BJ (cell line): Measurements from ENCODE around the gene RTN4RL2. TPM values are rescaled to one million over a fixed set of nuclear protein-coding genes. Genes with fewer than 3 reads are reported as not detected.

Experiments used
- CTCF ChIA-PET: fragments of 350-600 bp; formaldehyde crosslinking; extraction: SDS; loops from one replicate; lab custom pipeline; 2021; ENCODE audit warnings: antibody characterized with exemption, inconsistent platforms; lab: Yijun Ruan, JAX
- POLR2A ChIA-PET: fragments of 300-600 bp; sonication (Branson Sonifier 250); formaldehyde crosslinking; extraction: SDS; loops from one replicate; lab custom pipeline; 2021; ENCODE audit warnings: antibody characterized with exemption; lab: Charles Lee
- DNase-seq: peaks from one replicate; pipeline ENCODE4 v3.0.0-alpha.2; 2011; ENCODE audit warnings: low read depth
- H3K27me3 ChIP-seq: 2 replicates; pipeline ENCODE4 v1.6.0; 2011; ENCODE audit warnings: low read length; ENCODE audit not compliant: control insufficient read depth, insufficient read depth
- H3K36me3 ChIP-seq: 2 replicates; pipeline ENCODE4 v1.5.1; 2011; ENCODE audit warnings: low read length; ENCODE audit not compliant: control insufficient read depth, insufficient read depth
- H3K4me3 ChIP-seq: 2 replicates; pipeline ENCODE4 v1.5.1; 2011; ENCODE audit warnings: low read depth, mild to moderate bottlenecking, control low read depth, low read length
- polyA plus RNA-seq: library from polyadenylated mRNA; depleted of rRNA; stranded (reverse); fragments of >200 nt; gene quantifications from 2 replicates; pipeline ENCODE4 v1.2.3, GENCODE V29; 2011
- TF ChIP-seq, protein P1 (sequence below): IDR thresholded peaks from 2 replicates; pipeline ENCODE4 v1.5.1; 2011; ENCODE audit warnings: low read depth, mild to moderate bottlenecking, control low read depth, inconsistent platforms, low read length, moderate library complexity; ENCODE audit not compliant: insufficient read depth

The RTN4RL2 gene
- polyA plus RNA-seq, 1 experiment, result 0.43 TPM

- Histone ChIP-seq H3K27me3 (peaks cover 5% of the 10 kb centered on the region; the same call in 1 of the 2 replicates), H3K4me3 (no peak overlapping the region), H3K36me3 (no peaks in the 10 kb centered on the region)
- ChIA-PET POLR2A (no interaction called here), CTCF (interaction anchor here (12.8 kb wide), 1 partner anchor 14 kb away, joined by 188 read pairs; no protein-coding TSS in a partner anchor)
- TF ChIP-seq, protein P1, sequence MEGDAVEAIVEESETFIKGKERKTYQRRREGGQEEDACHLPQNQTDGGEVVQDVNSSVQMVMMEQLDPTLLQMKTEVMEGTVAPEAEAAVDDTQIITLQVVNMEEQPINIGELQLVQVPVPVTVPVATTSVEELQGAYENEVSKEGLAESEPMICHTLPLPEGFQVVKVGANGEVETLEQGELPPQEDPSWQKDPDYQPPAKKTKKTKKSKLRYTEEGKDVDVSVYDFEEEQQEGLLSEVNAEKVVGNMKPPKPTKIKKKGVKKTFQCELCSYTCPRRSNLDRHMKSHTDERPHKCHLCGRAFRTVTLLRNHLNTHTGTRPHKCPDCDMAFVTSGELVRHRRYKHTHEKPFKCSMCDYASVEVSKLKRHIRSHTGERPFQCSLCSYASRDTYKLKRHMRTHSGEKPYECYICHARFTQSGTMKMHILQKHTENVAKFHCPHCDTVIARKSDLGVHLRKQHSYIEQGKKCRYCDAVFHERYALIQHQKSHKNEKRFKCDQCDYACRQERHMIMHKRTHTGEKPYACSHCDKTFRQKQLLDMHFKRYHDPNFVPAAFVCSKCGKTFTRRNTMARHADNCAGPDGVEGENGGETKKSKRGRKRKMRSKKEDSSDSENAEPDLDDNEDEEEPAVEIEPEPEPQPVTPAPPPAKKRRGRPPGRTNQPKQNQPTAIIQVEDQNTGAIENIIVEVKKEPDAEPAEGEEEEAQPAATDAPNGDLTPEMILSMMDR, result no peak
- no peak for DNase-seq
Measured at GRCh38 chr11:57466680-57467079, 6.4 kb downstream of the RTN4RL2 start.

DNA sequence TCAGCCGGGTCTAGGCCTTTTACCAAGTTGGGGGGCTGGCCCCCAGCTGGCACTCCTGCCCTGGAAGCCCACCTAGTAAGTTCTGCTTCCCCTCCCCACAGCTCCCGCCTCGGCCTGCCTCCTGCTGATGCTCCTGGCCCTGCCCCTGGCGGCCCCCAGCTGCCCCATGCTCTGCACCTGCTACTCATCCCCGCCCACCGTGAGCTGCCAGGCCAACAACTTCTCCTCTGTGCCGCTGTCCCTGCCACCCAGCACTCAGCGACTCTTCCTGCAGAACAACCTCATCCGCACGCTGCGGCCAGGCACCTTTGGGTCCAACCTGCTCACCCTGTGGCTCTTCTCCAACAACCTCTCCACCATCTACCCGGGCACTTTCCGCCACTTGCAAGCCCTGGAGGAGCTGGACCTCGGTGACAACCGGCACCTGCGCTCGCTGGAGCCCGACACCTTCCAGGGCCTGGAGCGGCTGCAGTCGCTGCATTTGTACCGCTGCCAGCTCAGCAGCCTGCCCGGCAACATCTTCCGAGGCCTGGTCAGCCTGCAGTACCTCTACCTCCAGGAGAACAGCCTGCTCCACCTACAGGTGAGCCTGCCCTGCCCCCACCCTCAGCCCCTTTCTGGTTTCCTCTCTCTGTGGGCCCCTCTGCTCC lies 7.3 kb downstream of the RTN4RL2 start:
- Histone ChIP-seq H3K4me3 (no peak overlapping the region), H3K36me3 (no peaks in the 10 kb centered on the region), H3K27me3 (0 out of 2 replicates have a peak, but pooled peaks cover 5% of the 10 kb centered on the region)
- ChIA-PET CTCF (interaction anchor here (2.1 kb wide), 1 partner anchor 9 kb away, joined by 12 read pairs; no protein-coding TSS in a partner anchor), POLR2A (no interaction called here)
- DNase-seq, result no peak
- TF ChIP-seq, protein P1, result no peak

- no peak for DNase-seq
- ChIA-PET CTCF (interaction anchor here (2.1 kb wide), 1 partner anchor 10 kb away, joined by 12 read pairs; no protein-coding TSS in a partner anchor), POLR2A (no interaction called here)
- H3K36me3 ChIP-seq, result no peaks in the 10 kb centered on the region
- H3K27me3 ChIP-seq, result no peaks in the 10 kb centered on the region
- TF ChIP-seq, protein P1, result no peak
- no peak overlapping the region for H3K4me3 ChIP-seq
Measured at GRCh38 chr11:57468276-57468675, 7.9 kb downstream of the RTN4RL2 start.

DNA sequence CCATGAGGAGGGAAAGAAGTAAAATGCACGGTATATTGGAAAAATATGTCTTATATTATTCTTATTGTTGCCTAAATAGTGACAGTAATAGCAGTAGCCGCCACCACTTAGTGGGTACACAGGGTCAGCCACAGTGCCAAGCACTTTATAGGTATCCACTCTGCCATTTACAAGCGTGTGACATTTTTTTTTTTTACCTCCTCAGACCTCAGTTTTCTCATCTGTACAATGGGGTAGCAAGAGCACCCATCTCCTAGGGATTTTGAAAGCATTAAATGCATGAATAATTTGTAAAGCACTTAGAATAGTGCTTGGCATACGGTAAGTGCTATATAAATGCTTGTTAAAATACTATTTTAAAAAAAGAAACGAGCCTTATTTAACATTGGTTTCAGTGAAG lies 8.9 kb downstream of the RTN4RL2 start:
- POLR2A ChIA-PET, result no interaction called here
- Histone ChIP-seq H3K36me3 (no peaks in the 10 kb centered on the region), H3K4me3 (no peak overlapping the region), H3K27me3 (no peaks in the 10 kb centered on the region)
- no peak for DNase-seq
- CTCF ChIA-PET, result interaction anchor here (0.6 to 2.1 kb wide), 2 partner anchors 9 to 11 kb away, joined by 3 to 12 read pairs; partner anchors contain the start of gene RTN4RL2
- TF ChIP-seq, protein P1, result no peak

- ChIA-PET POLR2A (no interaction called here), CTCF (interaction anchor here (0.6 to 5.1 kb wide), 2 partner anchors 9 to 13 kb away, joined by 3 to 68 read pairs; partner anchors contain the start of gene RTN4RL2)
- H3K27me3 ChIP-seq, result peaks cover 7% of the 10 kb centered on the region
- TF ChIP-seq, protein P1, result no peak
- DNase-seq, result no peak
- no peak overlapping the region for H3K4me3 ChIP-seq
- H3K36me3 ChIP-seq, result no peaks in the 10 kb centered on the region
Measured at GRCh38 chr11:57471496-57471895, 11.2 kb downstream of the RTN4RL2 start.
